Measurements from ENCODE around the gene FOXN3.

The FOXN3 gene

DNA sequence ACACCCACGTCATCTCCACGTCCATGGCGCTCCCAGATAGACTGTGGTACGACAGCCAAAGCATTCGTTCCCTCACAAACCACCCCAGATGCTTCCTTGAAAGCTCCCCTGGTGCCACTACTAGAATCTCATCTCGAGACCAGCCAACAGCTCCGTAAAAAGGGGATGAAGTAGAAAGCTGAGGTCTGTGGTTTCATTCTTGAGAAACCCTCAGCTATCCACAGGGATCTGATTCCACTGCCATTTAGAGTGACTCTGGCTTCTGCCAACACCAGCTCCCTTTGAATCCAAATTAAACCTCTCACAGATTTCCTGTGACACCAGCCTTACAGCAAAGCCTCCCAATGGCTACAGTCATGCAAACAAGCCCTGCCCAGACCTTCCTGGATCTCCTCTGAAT is 18.5 kb upstream of the FOXN3 start:
- DNase-seq: no peak

DNA sequence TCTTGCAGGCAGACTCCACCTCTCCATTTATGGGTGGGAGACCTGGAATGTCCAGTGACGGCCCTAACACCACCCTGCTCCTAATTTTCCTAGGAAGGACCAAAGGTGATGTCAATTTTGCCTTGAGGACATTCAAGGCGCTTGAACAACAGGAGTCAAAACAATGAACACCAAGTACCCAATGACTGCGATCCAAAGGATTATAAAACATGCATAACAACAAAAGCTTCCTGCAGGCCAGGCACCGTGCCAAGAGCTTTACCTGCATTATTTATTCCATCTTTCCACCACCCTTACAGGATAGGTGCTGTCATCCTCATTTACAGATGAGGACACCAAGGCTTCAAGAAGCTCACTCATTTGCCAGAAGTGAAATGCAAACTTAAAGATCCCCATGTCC is 15.2 kb upstream of the FOXN3 start:
- DNase-seq: no peak

DNA sequence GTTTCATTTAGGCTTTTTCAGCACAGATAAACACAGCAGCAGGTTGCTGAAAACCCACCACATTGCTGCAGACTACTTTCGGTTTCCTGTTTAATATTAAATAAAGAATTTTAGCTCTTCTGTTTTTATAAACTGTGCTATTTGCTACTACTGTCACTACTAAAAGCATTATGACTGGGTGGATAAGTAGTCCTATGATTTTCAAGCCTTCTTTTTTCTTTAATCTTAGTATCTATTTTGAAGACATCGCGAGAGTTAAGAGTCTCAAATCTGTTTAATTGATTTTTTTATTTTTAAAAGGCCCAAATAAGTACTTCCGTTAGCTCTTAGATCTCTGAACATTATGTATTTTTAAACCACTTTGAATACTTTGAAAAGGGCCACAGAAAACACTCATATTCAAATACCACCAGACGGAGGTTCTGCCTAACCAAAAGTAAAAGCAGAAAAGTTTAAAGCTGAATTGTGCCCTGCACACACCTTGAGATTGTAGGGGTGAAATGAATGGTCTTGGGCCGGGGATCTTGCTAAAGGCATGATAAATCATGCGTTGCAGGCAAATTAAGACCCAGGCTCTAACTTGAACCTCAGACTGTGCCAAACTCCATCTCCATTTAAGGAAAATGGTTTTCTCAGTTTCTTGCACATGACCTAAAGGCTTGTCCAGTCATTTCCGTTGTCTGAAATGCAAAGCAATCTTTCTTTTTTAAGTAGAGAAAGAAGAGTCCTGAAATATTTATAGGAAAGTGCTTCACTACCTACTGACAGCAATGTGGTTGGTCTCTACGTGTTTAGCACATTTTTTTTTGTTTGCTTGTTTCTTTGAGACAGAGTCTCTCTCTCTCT is 13.6 kb upstream of the FOXN3 start:
- no peak for DNase-seq

DNA sequence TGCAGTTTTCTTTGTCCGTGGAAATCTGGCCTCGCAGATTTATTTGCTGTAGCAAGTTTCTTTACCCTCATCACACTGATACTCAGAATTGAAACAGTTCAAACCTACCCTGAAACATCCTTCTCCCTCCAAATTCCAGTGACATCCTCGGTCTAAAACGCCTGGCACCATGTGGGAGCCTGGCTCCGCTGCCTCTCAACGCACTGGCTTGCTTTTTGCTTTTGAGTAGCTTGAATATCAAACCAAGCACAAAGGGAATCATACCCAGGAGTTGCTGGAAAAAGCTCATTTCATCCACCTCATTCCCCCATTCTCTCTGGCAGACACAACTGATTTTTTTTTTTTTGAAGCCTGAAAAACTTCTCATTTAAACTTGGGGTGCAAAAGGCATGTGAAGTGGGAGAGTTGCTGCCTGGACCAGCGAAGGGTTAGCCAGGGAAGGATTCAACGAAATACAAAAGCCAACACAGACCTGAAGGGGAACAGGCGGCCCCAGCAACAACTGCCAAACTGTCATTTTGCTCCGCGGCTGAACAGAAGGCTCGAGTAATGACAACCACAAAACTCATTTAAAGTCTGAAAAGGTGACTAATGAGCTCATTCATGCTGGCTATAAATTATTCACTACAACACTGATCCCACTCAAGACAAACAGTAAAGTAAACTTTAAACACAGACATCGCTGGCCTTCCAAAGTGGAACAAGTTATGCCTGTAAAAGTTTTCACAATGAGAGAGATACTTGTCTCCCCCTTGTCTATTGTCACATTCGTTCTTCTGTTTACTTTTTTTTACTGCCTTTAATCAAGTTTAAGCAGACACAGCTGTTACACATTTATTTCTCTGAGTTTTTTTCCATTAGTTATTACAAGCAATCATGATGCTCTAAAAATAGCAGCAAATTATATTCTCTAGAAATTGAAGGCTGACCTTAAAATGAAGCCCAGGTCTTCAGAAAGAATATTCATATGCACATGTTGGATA is 12.5 kb upstream of the FOXN3 start:
- peak in 20 of 58 donors; percentile 6 to 54 (median 20) for DNase-seq

DNA sequence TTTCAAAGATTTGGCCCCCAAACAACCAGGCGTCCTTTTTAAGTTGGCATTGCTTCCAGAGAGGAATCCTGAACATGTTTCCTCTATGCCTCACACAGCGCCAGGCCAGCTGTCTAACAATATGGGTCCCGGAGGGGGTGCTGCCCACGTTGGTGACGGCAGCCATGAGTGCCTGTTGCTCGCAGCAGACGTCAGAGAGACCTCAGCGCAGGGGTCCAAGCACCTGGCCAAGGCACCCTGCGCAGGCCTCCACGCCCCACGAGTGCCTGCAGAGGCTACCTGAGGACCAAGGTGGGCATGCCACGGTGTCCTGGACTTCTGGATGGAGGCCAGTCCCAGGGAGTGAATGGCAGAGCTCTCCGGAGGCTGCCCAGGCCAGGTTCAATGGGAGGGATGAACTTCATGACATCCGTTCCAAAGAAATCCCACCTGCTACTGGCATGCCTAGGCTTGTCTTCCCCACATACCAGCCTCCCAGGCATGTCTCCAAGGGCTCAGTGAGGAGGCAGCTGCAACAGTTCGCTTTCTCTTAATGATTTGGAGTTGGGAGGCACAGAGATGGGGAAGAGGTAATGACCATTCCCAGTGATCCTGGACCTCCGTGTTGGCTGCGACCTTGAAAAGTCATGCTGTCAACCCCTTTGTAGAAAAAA is 11.6 kb upstream of the FOXN3 start:
- DNase-seq: peak in 19 of 58 donors; percentile 8 to 57 (median 19)

DNA sequence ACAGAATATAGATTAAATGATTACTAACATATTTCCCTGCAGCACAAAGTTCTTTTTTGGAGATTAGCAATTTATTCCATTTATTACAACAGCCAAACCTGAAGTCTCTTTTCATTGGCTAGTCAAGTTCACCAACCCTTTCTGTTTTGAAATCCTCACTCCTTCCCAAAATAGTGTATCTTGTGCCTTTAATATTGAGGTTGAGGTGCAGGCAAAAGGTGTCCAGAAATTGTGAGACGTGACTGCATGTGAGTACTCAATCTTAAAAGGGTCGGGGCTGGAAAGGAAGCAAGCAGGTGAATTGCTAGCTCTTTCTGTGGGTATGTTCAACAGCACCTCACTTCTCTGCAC is 11.1 kb upstream of the FOXN3 start:
- DNase-seq: no peak

DNA sequence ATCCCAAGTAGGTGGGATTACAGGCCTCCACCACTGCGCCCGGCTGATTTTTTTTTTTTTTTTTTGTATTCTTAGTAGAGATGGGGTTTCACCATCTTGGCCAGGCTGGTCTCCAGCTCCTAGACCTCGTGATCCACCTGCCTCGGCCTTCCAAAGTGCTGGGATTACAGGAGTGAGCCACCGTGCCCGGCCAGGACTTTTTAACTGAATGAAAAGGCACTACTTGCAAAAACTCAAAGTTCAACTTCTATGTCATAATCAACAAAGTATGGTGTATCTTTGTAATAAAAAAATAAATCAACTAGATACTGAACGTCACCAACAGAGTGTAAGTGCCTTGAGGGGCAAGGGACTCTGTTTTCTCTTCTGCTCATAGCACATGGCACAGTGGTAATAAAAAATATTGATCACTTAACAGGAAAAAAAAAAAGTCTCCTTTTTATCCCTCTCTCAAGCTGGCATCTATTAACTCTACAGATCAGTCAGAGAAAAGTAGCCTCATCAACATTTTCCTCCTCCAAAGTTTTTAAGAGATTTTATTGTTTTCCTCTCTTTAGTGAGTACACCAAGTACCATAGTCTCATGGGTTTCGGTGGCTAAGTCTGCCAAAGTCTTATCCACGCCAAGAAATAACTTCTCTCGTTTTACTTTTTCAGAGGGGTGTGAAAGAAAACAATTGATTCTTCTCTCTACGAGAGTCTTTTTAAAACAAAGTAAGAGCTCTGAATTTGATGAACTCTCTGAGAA is 10.6 kb upstream of the FOXN3 start:
- DNase-seq: peak in 1 of 58 donors; percentile 29

DNA sequence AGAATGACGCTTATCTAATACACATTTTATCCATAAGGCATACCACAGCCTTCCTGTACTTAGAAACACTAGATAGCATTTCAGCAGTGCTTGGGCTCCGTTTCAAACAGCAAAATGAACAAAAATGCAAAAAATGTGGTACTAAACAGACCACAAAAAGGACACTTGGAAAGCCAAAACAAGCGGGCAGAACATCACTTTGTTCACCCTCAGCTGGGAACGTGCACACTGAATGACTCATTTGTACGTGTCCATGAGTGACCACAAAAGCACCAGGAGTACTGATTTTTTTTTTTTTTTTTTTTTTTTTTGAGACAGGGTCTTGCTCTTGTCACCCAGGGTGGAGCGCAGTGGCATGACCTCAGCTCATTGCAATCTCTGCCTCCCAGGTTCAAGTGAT is 8.9 kb upstream of the FOXN3 start:
- DNase-seq: no peak

DNA sequence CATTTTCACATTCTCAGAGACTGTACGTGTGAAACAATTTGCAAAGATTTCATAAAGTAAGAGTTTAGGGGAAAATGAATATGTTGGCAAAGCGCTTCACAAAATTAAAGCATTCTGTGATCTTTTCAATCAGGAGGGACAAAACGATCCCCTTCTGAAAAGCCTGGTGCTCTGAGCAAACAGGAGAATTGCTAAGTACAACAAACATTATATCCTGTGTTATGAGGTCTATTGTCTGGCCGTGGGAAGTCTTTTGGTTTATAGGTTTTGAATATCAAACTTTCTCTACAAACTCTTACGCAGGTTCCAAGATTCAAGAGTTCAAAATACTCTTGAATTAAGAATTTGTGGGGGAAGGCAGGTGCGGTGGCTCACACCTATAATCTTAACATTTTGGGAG is 7.2 kb upstream of the FOXN3 start:
- no peak for DNase-seq

DNA sequence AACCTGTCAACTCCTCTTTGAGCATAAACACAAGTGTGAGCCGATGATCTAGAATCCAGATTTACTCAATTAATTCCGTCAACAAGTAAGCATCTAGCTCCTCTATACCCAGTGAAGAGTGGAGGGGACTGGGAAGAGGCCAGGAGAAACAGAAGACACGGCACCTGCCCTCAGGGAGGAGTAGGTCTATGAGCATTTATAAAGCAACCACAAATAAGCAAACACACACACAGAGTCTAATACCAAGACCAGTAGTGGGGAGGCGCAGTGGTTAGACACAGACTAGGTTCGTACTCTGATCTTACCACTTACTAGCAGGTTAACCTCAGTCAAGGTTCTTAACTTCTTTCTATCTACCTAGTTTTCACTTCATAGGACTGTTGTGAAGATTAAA is 5.9 kb upstream of the FOXN3 start:
- no peak for DNase-seq

DNA sequence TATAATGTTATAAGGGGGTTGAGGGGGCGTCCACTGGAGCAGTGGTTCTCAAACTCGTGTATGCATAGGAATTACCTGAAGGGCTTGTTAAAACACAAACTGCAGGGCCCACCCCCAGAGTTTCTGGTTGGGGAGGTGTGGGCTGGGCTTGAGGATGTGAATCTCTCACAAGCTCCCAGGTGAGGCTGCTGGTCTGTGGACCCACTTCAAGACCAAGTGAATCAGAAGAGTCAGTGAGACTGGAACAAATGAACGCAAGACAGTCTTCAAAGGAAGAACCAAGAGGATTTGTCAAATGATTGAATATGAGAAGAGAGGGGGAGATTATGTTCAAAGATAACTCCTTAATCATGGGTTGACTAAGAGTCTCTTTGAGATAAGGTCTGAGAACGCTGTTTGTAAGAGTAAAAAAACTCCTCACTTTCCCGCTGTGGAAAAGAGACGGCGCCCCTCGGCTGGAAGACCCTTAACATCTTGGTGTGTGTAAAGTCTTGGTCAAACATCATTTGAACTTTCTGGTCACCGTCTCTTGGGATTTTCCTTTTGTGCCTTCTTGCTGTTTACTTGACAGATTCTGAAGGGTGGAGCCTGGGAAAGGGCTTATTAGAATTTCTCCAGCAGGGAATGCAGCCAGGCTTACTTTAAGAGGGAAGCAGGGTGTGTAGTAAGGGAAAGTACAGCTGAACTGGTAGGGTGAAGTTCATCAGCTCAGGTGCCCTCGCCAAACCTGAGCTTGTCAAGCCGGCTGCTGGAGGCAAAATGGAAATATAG is 5.3 kb upstream of the FOXN3 start:
- no peak for DNase-seq

DNA sequence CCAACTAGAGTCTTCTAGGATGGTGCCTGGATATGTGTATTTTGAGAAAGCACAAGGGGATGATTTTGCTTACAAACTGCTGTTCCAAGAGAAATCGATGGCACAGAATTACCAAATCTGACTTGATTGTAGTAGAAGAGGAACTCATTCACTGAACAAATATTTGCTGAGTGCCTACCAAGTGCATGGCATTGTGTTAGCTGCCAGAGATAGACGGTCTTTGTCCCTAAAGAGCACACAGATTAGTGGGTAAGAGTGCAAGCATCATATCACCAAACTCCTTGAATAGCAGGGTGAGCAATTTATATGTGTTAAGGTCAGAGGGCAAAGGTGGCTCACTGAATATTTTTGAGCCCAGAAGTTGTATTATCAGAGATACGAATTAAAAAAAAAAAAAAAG is 3.5 kb upstream of the FOXN3 start:
- DNase-seq: no peak

DNA sequence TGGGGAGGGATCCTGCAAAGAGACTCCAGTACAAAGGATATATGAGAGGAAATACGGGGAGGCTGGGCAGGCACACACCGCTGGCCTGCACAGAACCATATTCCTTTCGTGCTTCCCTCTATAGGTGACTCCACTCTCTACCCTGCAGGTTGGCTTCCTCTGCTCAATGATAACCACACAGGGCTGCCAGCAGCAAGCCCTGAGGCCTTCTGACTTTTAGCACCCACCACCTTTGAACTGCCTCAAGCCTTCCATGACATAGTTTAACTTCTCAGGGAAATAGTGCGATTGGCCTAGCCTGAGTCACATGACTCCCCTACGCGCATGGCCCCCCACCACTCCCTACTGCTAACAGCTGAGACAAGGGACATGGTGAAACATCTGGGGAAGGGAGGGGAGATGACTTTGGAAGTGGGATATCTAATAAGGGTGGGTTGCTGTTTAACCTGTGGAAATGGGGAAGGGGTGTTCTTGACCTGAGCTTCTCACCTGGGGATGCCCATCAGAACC is 3.0 kb upstream of the FOXN3 start:
- no peak for DNase-seq

DNA sequence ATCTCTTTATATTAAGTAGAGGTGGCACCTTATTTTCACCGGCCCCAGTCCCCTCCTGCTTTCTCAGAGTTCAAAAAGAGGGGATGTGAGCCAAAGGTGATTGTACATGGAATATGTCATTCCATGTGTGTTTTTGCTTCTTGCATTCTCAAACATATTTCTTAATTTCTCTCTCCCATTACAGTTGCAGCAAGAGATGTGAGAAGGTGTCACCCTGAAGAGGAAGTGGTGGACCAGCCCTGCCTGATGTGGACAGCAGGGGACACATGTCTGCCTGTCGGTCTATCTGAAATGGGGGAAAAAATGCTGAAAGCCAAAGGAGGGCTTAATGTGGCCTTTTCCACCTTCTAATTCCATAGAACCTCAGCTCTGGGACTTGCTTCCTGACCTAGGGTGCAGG is 1.9 kb upstream of the FOXN3 start:
- DNase-seq: no peak

DNA sequence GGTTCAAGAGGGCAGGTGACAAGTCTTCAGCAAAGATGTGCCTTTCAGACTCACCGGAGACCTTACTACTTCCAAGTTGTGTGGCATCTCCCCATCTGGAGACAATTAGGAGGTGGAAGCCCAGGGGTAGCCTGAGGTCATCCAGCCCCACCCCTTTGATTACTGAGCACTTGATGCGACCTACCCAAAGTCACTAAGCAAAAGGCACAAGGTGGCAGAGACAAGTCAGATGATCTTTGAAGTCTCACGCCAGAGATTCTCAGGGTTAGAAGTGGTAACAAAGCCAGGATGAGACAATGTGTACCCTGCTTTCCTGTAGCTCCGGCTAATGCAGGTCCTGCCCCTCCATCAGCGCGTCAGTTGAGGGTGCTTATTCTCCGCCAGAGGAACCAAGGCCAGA is 1.4 kb upstream of the FOXN3 start:
- no peak for DNase-seq

DNA sequence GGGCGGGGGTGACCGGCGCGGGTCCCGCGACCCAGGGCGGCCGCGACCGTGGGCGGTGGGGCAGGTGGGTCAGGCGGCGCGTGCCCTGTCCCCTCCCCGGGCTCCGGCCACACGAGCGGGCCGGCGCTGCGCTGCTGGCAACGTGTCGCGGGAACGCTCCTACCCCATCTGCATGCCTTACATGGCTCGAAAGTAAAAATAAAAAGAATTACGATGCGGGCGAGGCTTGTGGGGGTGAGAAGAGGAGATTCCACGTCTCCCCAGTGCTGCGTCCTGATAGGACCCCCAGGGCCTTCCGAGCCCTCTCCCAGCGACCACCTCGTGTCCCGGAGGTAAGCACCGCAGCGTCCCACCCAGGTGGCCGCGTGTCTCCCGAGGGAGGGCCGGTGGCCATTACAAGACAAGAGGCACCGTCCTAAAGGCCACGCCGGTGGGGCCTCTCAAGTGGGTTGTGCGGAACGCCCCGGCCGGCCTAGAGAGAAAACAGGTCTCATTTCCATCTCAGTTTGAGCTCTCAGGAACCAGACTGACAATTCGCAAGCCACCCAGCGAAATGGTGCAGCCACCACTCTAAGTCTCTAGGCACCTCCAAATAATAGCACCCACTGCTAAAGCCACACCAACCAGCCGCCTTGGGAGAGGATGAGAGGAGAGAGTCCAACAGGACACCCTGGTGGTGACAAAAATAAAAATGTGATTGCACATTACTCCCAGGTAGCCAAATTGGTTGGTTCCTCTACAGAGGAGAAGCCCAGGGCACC is 612 bp upstream of the FOXN3 start:
- DNase-seq: peak in 49 of 58 donors; percentile 14 to 79 (median 51)

DNA sequence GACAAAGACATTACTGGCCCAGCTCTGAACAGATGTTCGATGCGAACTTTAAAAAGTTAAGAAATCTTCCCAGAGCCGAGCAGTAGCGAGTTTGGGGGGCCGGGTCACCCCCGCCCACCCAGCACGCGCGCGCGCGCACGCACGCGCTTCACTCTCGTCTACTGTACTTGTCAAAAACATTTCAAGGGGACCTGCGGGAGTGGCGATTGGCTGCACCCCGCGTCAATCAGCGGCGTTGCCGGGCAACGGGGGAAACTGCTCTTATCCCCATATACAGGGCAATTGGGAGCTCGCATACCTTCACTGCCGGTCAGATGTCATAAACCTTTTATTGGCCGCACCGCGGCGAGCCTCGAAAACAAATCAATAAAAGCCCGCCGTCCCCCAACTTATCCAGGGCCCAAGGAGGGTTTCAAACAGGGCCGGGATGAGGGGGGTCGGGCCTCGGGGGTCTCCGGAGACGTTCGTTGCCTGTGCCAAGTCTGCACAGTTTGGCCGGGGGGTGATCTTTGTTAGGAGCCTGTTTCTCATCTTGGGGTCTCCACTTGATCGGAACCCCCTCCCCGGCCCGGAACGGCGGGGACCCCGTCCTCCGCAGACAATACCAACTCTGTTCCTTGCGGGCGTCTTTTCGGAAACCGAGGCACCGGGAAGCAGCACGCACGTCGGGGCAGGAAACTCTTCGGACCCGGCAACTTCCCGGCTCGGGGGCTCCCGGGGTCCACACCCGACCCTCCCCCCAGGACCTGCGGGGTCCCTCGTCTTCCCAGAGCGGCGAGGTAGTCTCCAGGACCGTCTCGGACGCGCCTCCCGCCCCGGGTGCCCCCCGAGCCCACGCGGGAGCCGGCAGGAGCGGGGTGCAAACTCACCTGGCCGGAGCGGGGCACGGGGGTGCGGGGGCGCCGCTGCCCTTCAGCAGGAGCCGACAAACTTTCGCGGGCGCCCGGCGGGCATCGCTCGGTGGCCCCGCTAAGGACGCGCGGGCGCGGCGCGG is 734 bp downstream of the FOXN3 start:
- DNase-seq: peak; percentile 58 to 98 (median 90)

DNA sequence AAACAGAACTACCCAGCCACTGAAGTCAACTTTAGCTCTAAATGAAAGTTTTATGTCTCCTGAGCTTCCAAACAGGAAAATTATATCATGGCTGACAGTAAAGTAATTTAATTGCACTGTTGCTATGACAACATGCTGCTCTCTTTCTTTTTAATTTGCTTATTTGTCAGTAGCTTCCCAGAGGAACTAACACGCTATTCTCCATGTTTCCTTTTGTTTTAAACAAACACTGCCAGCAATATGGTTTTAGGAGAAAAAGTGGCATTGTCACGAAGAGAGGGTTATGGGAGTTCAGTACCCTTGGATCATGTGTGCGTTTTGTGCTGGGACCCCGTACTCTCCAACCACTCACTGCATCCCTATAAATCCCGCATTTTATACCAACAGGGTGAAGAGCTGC is 1.9 kb downstream of the FOXN3 start:
- DNase-seq: no peak
